Measurements from ENCODE around the gene DEAF1. TPM values are rescaled to one million over a fixed set of nuclear protein-coding genes. Genes with fewer than 3 reads are reported as not detected.

The DEAF1 gene
- total RNA-seq, 4 donors from 2014 or later = 37.0 to 60.6 (median 43.7) TPM

DNA sequence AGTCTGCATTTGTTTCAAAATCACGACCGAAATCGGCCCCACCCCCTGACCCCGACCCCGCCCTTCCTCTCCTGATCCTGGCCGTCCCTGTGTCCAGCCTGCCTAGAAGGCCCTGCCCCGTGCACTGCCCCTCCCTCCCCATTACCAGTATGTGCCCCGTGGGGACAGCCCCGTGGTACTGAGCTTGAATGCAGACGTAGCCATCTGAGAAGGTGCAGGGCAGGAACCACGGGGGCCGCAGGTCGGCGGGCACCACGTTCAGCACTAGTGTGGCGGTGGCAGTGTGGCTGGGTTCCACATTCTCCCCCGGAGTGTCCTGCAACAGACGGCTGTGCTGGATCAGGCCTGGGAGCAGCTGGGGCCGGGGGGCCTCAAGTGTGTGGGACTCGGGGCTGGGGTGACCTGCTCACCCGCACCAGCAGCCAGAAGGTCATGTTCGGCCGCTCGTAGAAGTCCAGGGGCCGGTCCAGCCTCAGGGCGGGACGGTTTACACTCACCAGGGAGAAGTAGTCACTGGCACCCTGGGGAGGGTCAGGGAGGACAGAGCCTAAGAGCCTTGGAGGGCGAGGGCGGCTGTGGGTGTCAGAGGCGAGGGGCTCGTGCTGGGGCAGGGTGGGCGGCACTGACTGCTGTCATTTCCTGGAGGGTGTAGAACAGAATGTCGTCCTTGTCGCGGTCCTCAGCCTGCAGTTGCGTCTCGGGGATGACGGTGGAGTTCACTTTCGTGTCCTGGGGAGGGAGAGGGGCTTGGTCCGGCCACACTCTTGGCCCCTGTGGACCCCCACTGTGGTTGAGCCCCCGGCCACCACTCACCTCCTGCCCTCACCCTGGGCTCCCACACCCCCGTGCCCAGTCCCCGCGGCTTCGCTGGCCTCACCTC, 73.8 kb downstream of the DEAF1 start:
- Histone ChIP-seq H3K4me3 (no peak overlapping the region), H3K4me1 (peaks cover 3% of the 10 kb centered on the region), H3K9me3 (no peaks in the 10 kb centered on the region), H3K36me3 (no peaks in the 10 kb centered on the region), H3K27me3 (peaks cover 22% of the 10 kb centered on the region), H3K27ac (no peak overlapping the region)
- DNase-seq (ENCODE audit: low spot score in 2 of 2) = peak in 1 of 2 donors; percentile 71
- TF ChIP-seq POLR2A (IDR thresholded peaks at IDR 0.05) (no peak), POLR2AphosphoS5 (IDR thresholded peaks at IDR 0.05) (no peak), EP300 (IDR thresholded peaks at IDR 0.05) (no peak), CTCF (IDR thresholded peaks at IDR 0.05) (no peak)
- WGBS = 75% methylated on average over 31 of the region's 45 CpGs

- Histone ChIP-seq H3K4me3 (no peak overlapping the region), H3K27ac (no peak overlapping the region), H3K4me1 (peaks cover 8% of the 10 kb centered on the region), H3K9me3 (no peaks in the 10 kb centered on the region), H3K27me3 (peaks cover 12% of the 10 kb centered on the region), H3K36me3 (no peaks in the 10 kb centered on the region)
- DNase-seq (ENCODE audit: low spot score in 2 of 2) = no peak
- TF ChIP-seq EP300 (IDR thresholded peaks at IDR 0.05) (no peak), POLR2A (IDR thresholded peaks at IDR 0.05) (no peak), POLR2AphosphoS5 (IDR thresholded peaks at IDR 0.05) (no peak), CTCF (IDR thresholded peaks at IDR 0.05) (no peak)
- WGBS = 91% methylated on average over 9 of the region's 13 CpGs
Observed at GRCh38 chr11:620201-620600, 74.8 kb downstream of the DEAF1 start.

DNA sequence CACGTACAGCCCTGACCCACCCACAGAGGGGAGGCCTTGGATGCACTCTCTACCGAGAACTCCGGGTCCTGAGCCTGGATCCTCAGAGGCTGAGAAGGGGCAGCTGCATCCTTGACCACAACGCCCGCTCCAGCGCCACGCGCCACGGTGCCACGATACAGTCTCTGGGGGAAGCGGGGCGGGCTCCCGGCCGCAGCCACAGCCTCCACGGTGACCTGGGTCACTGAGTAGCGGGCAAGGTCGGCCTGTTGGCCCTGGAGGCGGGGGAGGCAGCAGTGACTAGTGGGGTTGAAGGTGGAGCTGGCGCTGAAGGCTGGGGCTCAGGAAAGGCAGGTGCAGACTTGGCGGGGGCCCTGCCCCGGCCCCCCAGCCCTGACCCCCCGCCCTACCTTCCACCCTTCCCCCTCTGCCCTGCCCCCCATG, 75.4 kb downstream of the DEAF1 start:
- 97% methylated on average over 6 of the region's 22 CpGs for WGBS
- Histone ChIP-seq H3K4me1 (peaks cover 14% of the 10 kb centered on the region), H3K36me3 (no peaks in the 10 kb centered on the region), H3K27ac (no peak overlapping the region), H3K4me3 (no peak overlapping the region), H3K9me3 (no peaks in the 10 kb centered on the region), H3K27me3 (peaks cover 7% of the 10 kb centered on the region)
- TF ChIP-seq CTCF (IDR thresholded peaks at IDR 0.05) (no peak), POLR2A (IDR thresholded peaks at IDR 0.05) (no peak), EP300 (IDR thresholded peaks at IDR 0.05) (no peak), POLR2AphosphoS5 (IDR thresholded peaks at IDR 0.05) (no peak)
- DNase-seq (ENCODE audit: low spot score in 2 of 2) = peak in 1 of 2 donors; percentile 68

DNA sequence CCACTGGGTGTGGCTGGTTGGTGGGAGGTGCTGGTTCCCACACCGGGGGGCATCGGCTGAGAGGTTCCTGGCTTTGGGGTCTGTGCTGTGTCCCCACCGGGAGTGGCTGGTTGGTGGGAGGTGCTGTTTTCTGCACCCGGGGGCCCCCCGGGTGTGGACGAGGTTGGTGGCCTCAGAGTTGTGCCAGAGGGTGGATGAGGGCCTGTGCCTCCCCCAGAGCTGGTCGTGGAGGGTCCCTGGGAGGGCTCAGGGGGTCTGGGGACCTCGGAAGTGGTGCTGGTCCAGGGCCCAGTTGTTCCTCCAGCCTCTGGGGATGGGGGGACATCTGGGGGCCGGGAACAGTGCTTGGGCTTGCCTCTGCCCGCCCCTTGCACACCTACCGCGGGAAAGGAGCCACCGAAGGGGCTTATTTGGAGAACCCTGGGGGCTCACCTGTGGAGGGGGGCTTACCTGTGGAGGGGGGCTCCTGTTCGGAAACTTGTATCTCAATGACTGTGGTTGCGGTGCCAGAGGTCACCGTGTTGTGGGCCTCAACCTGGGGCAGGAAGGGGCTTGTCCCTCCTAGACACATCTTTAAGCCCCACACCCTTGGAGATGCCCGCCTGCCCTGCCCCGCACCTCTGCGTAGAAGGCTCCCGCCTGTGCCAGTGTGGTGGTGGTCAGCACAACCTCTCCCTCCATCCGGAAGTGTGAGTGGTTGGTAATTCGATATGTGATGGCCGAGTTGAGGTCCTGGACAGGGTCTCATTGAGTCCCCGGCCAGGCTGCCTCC, 76.0 kb downstream of the DEAF1 start:
- Histone ChIP-seq H3K27ac (no peak overlapping the region), H3K4me1 (peaks cover 20% of the 10 kb centered on the region), H3K4me3 (no peak overlapping the region), H3K36me3 (no peaks in the 10 kb centered on the region), H3K9me3 (no peaks in the 10 kb centered on the region), H3K27me3 (peaks cover 2% of the 10 kb centered on the region)
- no peak for TF ChIP-seq EP300 (IDR thresholded peaks at IDR 0.05)
- no peak for TF ChIP-seq POLR2A (IDR thresholded peaks at IDR 0.05)
- WGBS = 82% methylated on average over 3 of the region's 24 CpGs
- no peak for DNase-seq (ENCODE audit: low spot score in 2 of 2)

DNA sequence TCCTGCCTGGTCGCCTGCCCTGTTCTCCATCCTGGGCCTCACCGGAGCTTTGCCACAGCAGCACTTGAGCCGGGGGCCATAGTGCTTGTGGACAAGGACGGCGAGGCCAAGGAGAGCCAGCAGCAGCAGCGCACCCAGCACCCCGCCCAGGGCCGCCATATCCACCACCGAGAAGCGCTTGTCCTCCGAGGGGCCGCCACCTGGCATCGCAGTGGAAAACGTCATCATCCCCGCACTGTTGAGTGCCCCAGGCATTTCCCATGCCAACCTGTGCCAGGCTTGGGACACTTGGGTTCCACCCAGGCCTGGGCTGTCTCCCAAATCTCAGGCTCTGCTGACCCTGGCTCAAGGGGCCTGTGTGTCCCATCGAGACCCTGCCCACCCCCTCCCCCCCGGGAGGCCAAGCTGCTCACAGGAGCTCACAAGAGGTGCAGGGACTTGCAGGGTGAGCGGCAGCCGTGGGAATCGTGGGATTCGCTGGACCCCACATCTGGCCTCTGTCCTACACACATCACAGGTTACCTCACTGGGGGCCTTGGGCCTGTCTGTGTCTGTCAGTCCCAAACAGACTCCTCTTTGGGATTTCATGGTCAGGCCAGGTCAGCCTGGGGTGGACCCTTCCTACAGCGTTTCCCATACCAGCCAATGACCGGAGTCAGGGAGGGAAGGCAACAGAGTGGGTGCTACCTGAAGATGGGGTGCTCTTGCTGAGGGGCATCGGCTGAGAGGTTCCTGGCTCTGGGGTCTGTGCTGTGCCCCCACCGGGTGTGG, 76.9 kb downstream of the DEAF1 start:
- H3K9me3 ChIP-seq = no peaks in the 10 kb centered on the region
- H3K27me3 ChIP-seq = no peaks in the 10 kb centered on the region
- peaks cover 3% of the 10 kb centered on the region for H3K36me3 ChIP-seq
- TF ChIP-seq POLR2AphosphoS5 (IDR thresholded peaks at IDR 0.05) (no peak), POLR2A (IDR thresholded peaks at IDR 0.05) (no peak), CTCF (IDR thresholded peaks at IDR 0.05) (no peak), EP300 (IDR thresholded peaks at IDR 0.05) (no peak)
- DNase-seq (ENCODE audit: low spot score in 2 of 2) = peak in 1 of 2 donors; percentile 65
- peaks cover 29% of the 10 kb centered on the region for H3K4me1 ChIP-seq
- WGBS = 95% methylated on average over 17 of the region's 25 CpGs
- H3K27ac ChIP-seq = no peak overlapping the region
- H3K4me3 ChIP-seq = no peak overlapping the region

Measured in suprapubic skin (tissue), 4 donors.